Stimulated activated CD8-positive, alpha-beta memory T cell treated with anti-CD3 and anti-CD28 coated beads, Interleukin-4, amount 100 ng/mL, for 1 hour (primary cell): ENCODE data around the gene WWP2.
"Not testable (repeated sequence)": the region's sequence is repeated elsewhere in the genome, so short reads cannot be mapped to it uniquely, and the experiment has no call there.

Source experiments
- DNase-seq, 2 donors: peaks; one replicate each; pipeline ENCODE4 v3.0.0-alpha.2; 2020; ENCODE audit warnings: low read depth in 2 of 2, low spot score in 1 of 2

The WWP2 gene

DNA sequence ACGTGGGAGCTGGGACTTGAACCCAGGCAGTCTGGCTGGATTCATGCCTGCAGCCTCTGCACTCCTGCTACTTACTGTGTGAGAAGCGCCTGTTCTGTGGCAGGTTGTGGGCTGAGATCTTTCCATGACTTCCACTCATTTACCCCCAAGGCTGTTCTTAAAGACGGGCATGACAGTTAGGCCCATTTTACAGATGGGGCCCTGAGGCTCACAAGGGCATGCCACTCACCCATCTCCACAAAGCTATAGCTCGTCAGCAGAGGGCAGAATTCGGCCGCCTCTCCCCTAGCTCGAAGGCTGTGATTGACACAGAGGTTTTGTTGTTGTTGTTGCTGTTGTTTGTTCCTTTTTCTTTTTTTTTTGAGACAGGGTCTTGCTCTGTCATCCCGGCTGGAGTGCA lies 210.8 kb downstream of the WWP2 start:
- DNase-seq: not testable (repeated sequence)

DNA sequence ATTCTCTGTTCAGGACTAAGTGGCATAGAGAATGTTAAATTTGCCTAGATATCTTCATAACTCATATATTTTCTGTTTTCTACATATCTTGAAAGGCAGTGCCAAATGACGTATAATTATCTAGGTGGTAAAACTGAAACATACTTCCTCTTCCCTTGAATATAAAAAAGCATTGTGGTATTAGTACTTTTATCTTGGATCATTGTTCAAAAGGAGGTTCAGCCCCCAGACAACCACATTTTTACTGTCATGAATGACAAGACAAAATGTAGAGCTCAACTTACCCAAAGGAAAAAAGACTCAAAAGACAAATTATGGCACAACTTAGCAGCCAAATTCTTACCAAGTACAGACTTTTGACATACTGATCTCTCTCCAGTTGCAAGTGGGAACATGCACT lies 223.1 kb downstream of the WWP2 start:
- DNase-seq: not testable (repeated sequence)
